ENCODE measurements around the gene PLA2G4B. TPM values are rescaled to one million over a fixed set of nuclear protein-coding genes. Genes with fewer than 3 reads are reported as not detected.

Gene PLA2G4B
- total RNA-seq, 1 experiment from 2014 or later: 4.7 TPM

- intact Hi-C loops (cut with micrococcal nuclease; ENCODE audit: unreplicated experiment): no loop called here
- CTCF ChIA-PET: no interaction called here
- ATAC-seq: peak; percentile 88
- H3K36me3 ChIP-seq (ENCODE audit: control insufficient read depth, insufficient read depth, low read length): no peaks in the 10 kb centered on the region
- peak; percentile 36 for DNase-seq (ENCODE audit: low read depth, low spot score)
- peaks cover 8% of the 10 kb centered on the region for H3K4me1 ChIP-seq (ENCODE audit: control insufficient read depth, insufficient read depth, low read length)
- no peaks in the 10 kb centered on the region for H3K9me3 ChIP-seq (ENCODE audit: control insufficient read depth, insufficient read depth, low read depth, low read length)
- in situ Hi-C loops (cut with HindIII; ENCODE audit: low pct_unique_long_range_greater_than_20kb, low sequenced_read_pairs): no loop called here
- H3K27me3 ChIP-seq (ENCODE audit: control insufficient read depth, insufficient read depth, low read length): no peaks in the 10 kb centered on the region
- peak within 1 kb of the TSS; percentile 71 for H3K27ac ChIP-seq (ENCODE audit: low read length)
- BruUV-seq (replicated peaks): no TSS peak
- TF ChIP-seq POLR2AphosphoS5 (IDR thresholded peaks at IDR 0.05; ENCODE audit: low read depth, low read length): peak; percentile 91
- TF ChIP-seq SIN3A (IDR thresholded peaks at IDR 0.05; ENCODE audit: borderline replicate concordance, insufficient read depth, low read depth, low read length): no peak; the same call in 1 of the 2 replicates
- POLR2A ChIA-PET: interaction anchor here (0.5 kb wide), 1 partner anchor 674 kb away, joined by 3 read pairs; no protein-coding TSS in a partner anchor
- peak within 1 kb of the TSS; percentile 79 to 85 for H3K4me3 ChIP-seq (ENCODE audit: low read depth in 2 of 2, low read length in 2 of 2)
These were observed 10.5 kb upstream of the PLA2G4B start, which contains the start of gene JMJD7 for GRCh38 chr15:41827880-41828806. Gene JMJD7, plus strand, starts transcription at chr15:41828092. Its CDS starts 33 bp downstream, at chr15:41828125.

GRCh38 chr15:41828807-41829141, 9.9 kb upstream of the PLA2G4B start:
- no peak for DNase-seq (ENCODE audit: low read depth, low spot score)
- TSS peak; percentile 56 for BruUV-seq (replicated peaks)
- in situ Hi-C loops (cut with HindIII; ENCODE audit: low pct_unique_long_range_greater_than_20kb, low sequenced_read_pairs) (no loop called here), intact Hi-C loops (cut with micrococcal nuclease; ENCODE audit: unreplicated experiment) (no loop called here)
- H3K4me3 ChIP-seq (ENCODE audit: low read depth in 2 of 2, low read length in 2 of 2): peak overlapping the region; percentile 79 to 85
- no peak for ATAC-seq
- peak overlapping the region; percentile 71 for H3K27ac ChIP-seq (ENCODE audit: low read length)
- peaks cover 8% of the 10 kb centered on the region for H3K4me1 ChIP-seq (ENCODE audit: control insufficient read depth, insufficient read depth, low read length)
- ChIA-PET CTCF (no interaction called here), POLR2A (no interaction called here)
- H3K9me3 ChIP-seq (ENCODE audit: control insufficient read depth, insufficient read depth, low read depth, low read length): no peaks in the 10 kb centered on the region
- H3K36me3 ChIP-seq (ENCODE audit: control insufficient read depth, insufficient read depth, low read length): no peaks in the 10 kb centered on the region
- no peaks in the 10 kb centered on the region for H3K27me3 ChIP-seq (ENCODE audit: control insufficient read depth, insufficient read depth, low read length)
- no peak for TF ChIP-seq TCF7L2 (IDR thresholded peaks at IDR 0.05; ENCODE audit: low read depth, low read length)
- TF ChIP-seq, protein P1, sequence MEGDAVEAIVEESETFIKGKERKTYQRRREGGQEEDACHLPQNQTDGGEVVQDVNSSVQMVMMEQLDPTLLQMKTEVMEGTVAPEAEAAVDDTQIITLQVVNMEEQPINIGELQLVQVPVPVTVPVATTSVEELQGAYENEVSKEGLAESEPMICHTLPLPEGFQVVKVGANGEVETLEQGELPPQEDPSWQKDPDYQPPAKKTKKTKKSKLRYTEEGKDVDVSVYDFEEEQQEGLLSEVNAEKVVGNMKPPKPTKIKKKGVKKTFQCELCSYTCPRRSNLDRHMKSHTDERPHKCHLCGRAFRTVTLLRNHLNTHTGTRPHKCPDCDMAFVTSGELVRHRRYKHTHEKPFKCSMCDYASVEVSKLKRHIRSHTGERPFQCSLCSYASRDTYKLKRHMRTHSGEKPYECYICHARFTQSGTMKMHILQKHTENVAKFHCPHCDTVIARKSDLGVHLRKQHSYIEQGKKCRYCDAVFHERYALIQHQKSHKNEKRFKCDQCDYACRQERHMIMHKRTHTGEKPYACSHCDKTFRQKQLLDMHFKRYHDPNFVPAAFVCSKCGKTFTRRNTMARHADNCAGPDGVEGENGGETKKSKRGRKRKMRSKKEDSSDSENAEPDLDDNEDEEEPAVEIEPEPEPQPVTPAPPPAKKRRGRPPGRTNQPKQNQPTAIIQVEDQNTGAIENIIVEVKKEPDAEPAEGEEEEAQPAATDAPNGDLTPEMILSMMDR (IDR thresholded peaks at IDR 0.05): no peak
- TF ChIP-seq SIN3A (IDR thresholded peaks at IDR 0.05; ENCODE audit: borderline replicate concordance, insufficient read depth, low read depth, low read length): no peak
- TF ChIP-seq REST (IDR thresholded peaks at IDR 0.05; ENCODE audit: insufficient read depth in 1 of 2, low read depth in 2 of 2, low read length in 1 of 2): no peak
